CD14-positive monocyte (primary cell): ENCODE measurements around the gene GDF11. TPM values are rescaled to one million over a fixed set of nuclear protein-coding genes. Genes with fewer than 3 reads are reported as not detected.

ENCODE experiments used
- DNase-seq, 3 donors: peaks; one replicate each; pipeline ENCODE4 v3.0.0-alpha.2; 2011 to 2022
- H2AFZ ChIP-seq: 2 replicates; pipeline ENCODE4 v1.6.0; 2012; ENCODE audit warnings: mild to moderate bottlenecking, low read depth, low read length, inconsistent platforms; ENCODE audit not compliant: insufficient read depth, poor library complexity, severe bottlenecking
- H3K27ac ChIP-seq, 2 donors: 1 replicate in 1 of 2; 2 replicates in 1 of 2; pipeline ENCODE4 v1.5.1; 2012 to 2013; ENCODE audit warnings: low read length in 2 of 2, control low read depth in 1 of 2, inconsistent platforms in 1 of 2, low read depth in 1 of 2, mild to moderate bottlenecking in 1 of 2
- H3K27me3 ChIP-seq, 2 donors: one replicate each; pipeline versions ENCODE4 v1.6.0 to v1.6.1; 2011 to 2013; ENCODE audit warnings: low read length in 2 of 2; ENCODE audit not compliant: control insufficient read depth in 2 of 2, insufficient read depth in 2 of 2
- H3K36me3 ChIP-seq, 2 donors: replicated peaks in 1 of 2; 1 replicate in 1 of 2; 2 replicates in 1 of 2; pipeline versions ENCODE4 v1.5.1 to v1.6.1; 2012 to 2013; ENCODE audit warnings: low read length in 2 of 2, control low read depth in 1 of 2, inconsistent platforms in 1 of 2, mild to moderate bottlenecking in 1 of 2; ENCODE audit not compliant: insufficient read depth in 2 of 2, control insufficient read depth in 1 of 2
- H3K4me1 ChIP-seq, 2 donors: 1 replicate in 1 of 2; 2 replicates in 1 of 2; pipeline versions ENCODE4 v1.5.1 to v1.6.1; 2012 to 2013; ENCODE audit warnings: low read length in 2 of 2, control low read depth in 1 of 2, inconsistent platforms in 1 of 2, mild to moderate bottlenecking in 1 of 2, moderate library complexity in 1 of 2; ENCODE audit not compliant: insufficient read depth in 2 of 2, control insufficient read depth in 1 of 2
- H3K4me2 ChIP-seq: replicated peaks from 2 replicates; pipeline ENCODE3; 2012; ENCODE audit warnings: low read length, moderate library complexity, mild to moderate bottlenecking; ENCODE audit not compliant: poor library complexity, severe bottlenecking; ENCODE audit errors: extremely low read depth
- H3K4me3 ChIP-seq, 3 experiments: fragments of 200-600 bp in 1 of 3; sonication (generic) in 1 of 3; replicated peaks in 1 of 3; 1 replicate in 2 of 3; 2 replicates in 1 of 3; pipeline ENCODE4 v1.5.1; 2011 to 2013; ENCODE audit warnings: low read length in 3 of 3, mild to moderate bottlenecking in 3 of 3, control low read depth in 2 of 3, low read depth in 2 of 3, inconsistent platforms in 1 of 3, moderate library complexity in 1 of 3
- H3K79me2 ChIP-seq: 2 replicates; pipeline ENCODE4 v1.6.0; 2012; ENCODE audit warnings: mild to moderate bottlenecking, control low read depth, inconsistent platforms, low read length, moderate library complexity; ENCODE audit not compliant: insufficient read depth
- H3K9ac ChIP-seq: 2 replicates; pipeline ENCODE4 v1.6.0; 2017; ENCODE audit warnings: low read length, mild to moderate bottlenecking; ENCODE audit not compliant: insufficient read depth, poor library complexity, severe bottlenecking
- H3K9me3 ChIP-seq, 2 donors: replicated peaks in 1 of 2; 1 replicate in 1 of 2; 2 replicates in 1 of 2; pipeline versions ENCODE4 v1.5.1 to v1.6.1; 2012 to 2013; ENCODE audit warnings: low read length in 2 of 2, control low read depth in 1 of 2; ENCODE audit not compliant: control insufficient read depth in 1 of 2, insufficient read depth in 1 of 2
- H4K20me1 ChIP-seq: 2 replicates; pipeline ENCODE4 v1.6.0; 2012; ENCODE audit warnings: mild to moderate bottlenecking, low read length, control low read depth, moderate library complexity; ENCODE audit not compliant: insufficient read depth
- H3K27ac Mint-ChIP-seq, 7 donors: one replicate each; pipeline ENCODE4 v1.8.0; 2020; ENCODE audit warnings: mild to moderate bottlenecking in 7 of 7, mixed read lengths in 7 of 7, moderate library complexity in 6 of 7, inconsistent platforms in 2 of 7
- H3K27me3 Mint-ChIP-seq, 3 donors: one replicate each; pipeline ENCODE4 v1.8.0; 2021 to 2022; ENCODE audit warnings: low read depth in 3 of 3, mild to moderate bottlenecking in 3 of 3, mixed read lengths in 3 of 3, moderate library complexity in 3 of 3, inconsistent platforms in 1 of 3
- H3K36me3 Mint-ChIP-seq, 2 donors: one replicate each; pipeline ENCODE4 v1.8.0; 2020; ENCODE audit warnings: mixed read lengths in 2 of 2, inconsistent platforms in 1 of 2, mild to moderate bottlenecking in 1 of 2
- H3K4me1 Mint-ChIP-seq: one replicate; pipeline ENCODE4 v1.8.0; 2020; ENCODE audit warnings: mild to moderate bottlenecking, mixed read lengths
- H3K4me3 Mint-ChIP-seq, 2 donors: one replicate each; pipeline ENCODE4 v1.8.0; 2020; ENCODE audit warnings: mild to moderate bottlenecking in 2 of 2, mixed read lengths in 2 of 2, moderate library complexity in 1 of 2
- H3K9me3 Mint-ChIP-seq, 7 donors: one replicate each; pipeline ENCODE4 v1.8.0; 2020 to 2022; ENCODE audit warnings: mixed read lengths in 7 of 7, mild to moderate bottlenecking in 6 of 7, moderate library complexity in 6 of 7, inconsistent platforms in 2 of 7
- WGBS: methylation state at CpG from one replicate; pipeline ENCODE4 v1.1.5; 2013; ENCODE audit warnings: missing lambda C conversion rate; ENCODE audit not compliant: insufficient coverage; 5-methylcytosine and 5-hydroxymethylcytosine counted together
- intact Hi-C, 2 donors: fragments of 100-400 bp; cut with micrococcal nuclease; formaldehyde crosslinking; loops; one replicate each; pipeline versions ENCODE4 v1.15.0 to v1.15.1; 2023
- polyA plus RNA-seq, 3 donors: library from polyadenylated mRNA; depleted of rRNA in 1 of 3; unstranded in 2 of 3; stranded (reverse) in 1 of 3; fragments of 300-500 nt in 2 of 3; fragments of >200 nt in 1 of 3; fragmentation: Illumina TruSeq in 2 of 3; gene quantifications; 1 replicate in 2 of 3; 2 replicates in 1 of 3; pipeline ENCODE4 v1.2.3, GENCODE V29; 2012 to 2021
- TF ChIP-seq, protein P1 (sequence below): fragments of 200-600 bp; IDR thresholded peaks from one replicate; pipeline ENCODE4 v1.8.0; 2022; ENCODE audit warnings: antibody characterized with exemption, mild to moderate bottlenecking

GDF11 gene
- polyA plus RNA-seq, 3 donors: 0.08 to 0.09 (median 0.09) TPM

- no peak overlapping the region for H2AFZ ChIP-seq
- H3K27ac Mint-ChIP-seq: no peak overlapping the region
- H3K27ac ChIP-seq: no peak overlapping the region
- no peaks in the 10 kb centered on the region for H4K20me1 ChIP-seq
- H3K36me3 ChIP-seq: no peaks in the 10 kb centered on the region
- no peaks in the 10 kb centered on the region for H3K27me3 ChIP-seq
- no peak overlapping the region for H3K4me2 ChIP-seq
- H3K27me3 Mint-ChIP-seq: peaks cover 8 to 13% (median 10%) of the 10 kb centered on the region in 3 donors
- H3K36me3 Mint-ChIP-seq: peaks cover 3% of the 10 kb centered on the region in 2 donors
- no peaks in the 10 kb centered on the region for H3K9me3 ChIP-seq
- WGBS: 89% methylated on average over 4 of the region's 5 CpGs
- DNase-seq: no peak
- peaks cover 0 to 3% (median 0%) of the 10 kb centered on the region in 7 donors for H3K9me3 Mint-ChIP-seq
- H3K4me1 ChIP-seq: peaks cover 0 to 3% of the 10 kb centered on the region in 2 donors
- H3K9ac ChIP-seq: no peak overlapping the region
- TF ChIP-seq, protein P1, sequence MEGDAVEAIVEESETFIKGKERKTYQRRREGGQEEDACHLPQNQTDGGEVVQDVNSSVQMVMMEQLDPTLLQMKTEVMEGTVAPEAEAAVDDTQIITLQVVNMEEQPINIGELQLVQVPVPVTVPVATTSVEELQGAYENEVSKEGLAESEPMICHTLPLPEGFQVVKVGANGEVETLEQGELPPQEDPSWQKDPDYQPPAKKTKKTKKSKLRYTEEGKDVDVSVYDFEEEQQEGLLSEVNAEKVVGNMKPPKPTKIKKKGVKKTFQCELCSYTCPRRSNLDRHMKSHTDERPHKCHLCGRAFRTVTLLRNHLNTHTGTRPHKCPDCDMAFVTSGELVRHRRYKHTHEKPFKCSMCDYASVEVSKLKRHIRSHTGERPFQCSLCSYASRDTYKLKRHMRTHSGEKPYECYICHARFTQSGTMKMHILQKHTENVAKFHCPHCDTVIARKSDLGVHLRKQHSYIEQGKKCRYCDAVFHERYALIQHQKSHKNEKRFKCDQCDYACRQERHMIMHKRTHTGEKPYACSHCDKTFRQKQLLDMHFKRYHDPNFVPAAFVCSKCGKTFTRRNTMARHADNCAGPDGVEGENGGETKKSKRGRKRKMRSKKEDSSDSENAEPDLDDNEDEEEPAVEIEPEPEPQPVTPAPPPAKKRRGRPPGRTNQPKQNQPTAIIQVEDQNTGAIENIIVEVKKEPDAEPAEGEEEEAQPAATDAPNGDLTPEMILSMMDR: no peak
- intact Hi-C loops: no loop called here
- peaks cover 10% of the 10 kb centered on the region for H3K4me1 Mint-ChIP-seq
- H3K4me3 ChIP-seq: no peak overlapping the region
- H3K4me3 Mint-ChIP-seq: no peak overlapping the region
- H3K79me2 ChIP-seq: no peaks in the 10 kb centered on the region
Measured at GRCh38 chr12:55699471-55700055, 43.4 kb upstream of the GDF11 start.

DNA sequence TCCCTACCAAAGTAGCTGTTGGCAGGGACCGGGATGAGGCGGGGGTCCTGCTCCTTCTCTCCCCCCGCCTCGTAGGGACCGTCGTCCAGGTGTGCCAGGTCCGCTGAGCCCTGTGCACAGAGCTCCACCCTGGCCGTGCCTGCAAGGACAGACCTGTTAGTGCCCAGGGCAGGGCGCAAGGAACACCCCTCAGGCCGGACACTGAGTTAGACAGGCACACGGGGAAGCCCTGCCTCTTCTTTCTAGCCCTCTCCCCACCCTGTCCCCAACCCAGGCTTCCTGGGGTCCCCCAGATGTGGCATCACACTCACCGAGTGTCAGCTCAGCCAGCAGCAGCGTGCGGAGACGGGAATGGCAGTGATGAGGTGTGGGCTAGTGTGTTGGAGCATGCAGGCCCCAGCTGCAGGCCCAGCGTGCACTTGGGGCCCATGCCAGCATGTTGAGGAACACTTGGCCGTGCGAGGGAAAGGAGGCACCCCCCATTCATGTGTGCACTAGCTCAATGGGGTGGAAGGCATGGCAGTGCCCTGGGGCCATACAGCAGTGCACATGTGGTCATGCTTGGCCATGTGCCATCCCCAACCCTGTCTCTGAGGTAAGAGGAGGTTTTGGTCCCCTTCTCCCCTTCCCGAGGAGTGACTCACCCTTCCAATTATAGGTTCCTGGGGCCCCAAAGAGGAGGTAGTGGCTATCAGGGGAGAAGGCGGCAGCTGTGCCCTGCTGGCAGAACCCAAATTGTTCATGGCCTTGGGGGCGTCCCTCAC lies 42.5 kb upstream of the GDF11 start:
- H3K79me2 ChIP-seq: no peaks in the 10 kb centered on the region
- no peak for DNase-seq
- H3K9ac ChIP-seq: no peak overlapping the region
- H3K4me2 ChIP-seq: no peak overlapping the region
- no peak overlapping the region for H3K27ac ChIP-seq
- H2AFZ ChIP-seq: no peak overlapping the region
- H3K9me3 ChIP-seq: no peaks in the 10 kb centered on the region
- Mint-ChIP-seq H3K9me3 (peaks cover 0 to 3% (median 0%) of the 10 kb centered on the region in 7 donors), H3K4me3 (no peak overlapping the region), H3K27ac (no peak overlapping the region), H3K36me3 (peaks cover 3% of the 10 kb centered on the region in 2 donors), H3K4me1 (peaks cover 10% of the 10 kb centered on the region), H3K27me3 (peaks cover 10 to 21% (median 14%) of the 10 kb centered on the region in 3 donors)
- no peaks in the 10 kb centered on the region for H4K20me1 ChIP-seq
- no peaks in the 10 kb centered on the region for H3K27me3 ChIP-seq
- no peaks in the 10 kb centered on the region for H3K36me3 ChIP-seq
- WGBS: 88% methylated on average over 17 of the region's 21 CpGs
- peaks cover 0 to 3% of the 10 kb centered on the region in 2 donors for H3K4me1 ChIP-seq
- no peak overlapping the region for H3K4me3 ChIP-seq
- TF ChIP-seq, protein P1: no peak
- intact Hi-C loops: no loop called here
